K562 (cell line): ENCODE measurements around the gene MC1R. TPM values are rescaled to one million over a fixed set of nuclear protein-coding genes. Genes with fewer than 3 reads are reported as not detected.

Source experiments
- ATAC-seq: fragments of 200-7000 bp; cut with Tn5 transposase; 3 replicates; pipeline ENCODE4 v1.9.1; 2020; ENCODE audit warnings: moderate library complexity
- BruUV-seq: library from RNA; stranded (reverse); fragments of 400-500 nt; replicated peaks from 2 replicates; lab custom pipeline; 2021; lab: Mats Ljungman, UMichigan
- CTCF ChIA-PET: fragments of 300-600 bp; formaldehyde crosslinking; extraction: SDS; loops from one replicate; lab custom pipeline; 2021; ENCODE audit warnings: low intra/inter-chr PET ratio; lab: Yijun Ruan, JAX
- POLR2A ChIA-PET: fragments of 300-600, 350-650 bp; sonication (Branson Sonifier 250); formaldehyde crosslinking; extraction: SDS; loops from one replicate; lab custom pipeline; 2021; ENCODE audit warnings: antibody characterized with exemption, inconsistent platforms; lab: Yijun Ruan, JAX
- DNase-seq, 4 experiments: peaks; one replicate each; pipeline versions ENCODE4 v3.0.0 to v3.0.0-alpha.2; 2011 to 2018; ENCODE audit warnings: low spot score in 3 of 4, mixed read lengths in 3 of 4; ENCODE audit errors: extremely low read depth in 1 of 4
- FAIRE-seq: peaks from 2 replicates; lab custom pipeline; 2011; peaks lifted over from hg19 to GRCh38; lab: Jason Lieb, UNC
- H2AFZ ChIP-seq: 2 replicates; pipeline ENCODE4 v1.6.0; 2011; ENCODE audit warnings: low read depth, low read length, control low read depth, inconsistent platforms
- H3K27ac ChIP-seq: fragments of 200-600 bp; 3 replicates; pipeline ENCODE4 v1.8.0; 2011; ENCODE audit warnings: low read depth, mild to moderate bottlenecking, control low read depth, inconsistent platforms, low read length, moderate library complexity, mixed read lengths; ENCODE audit errors: extremely low read depth
- H3K27me3 ChIP-seq, 2 experiments: fragments of 300-600 bp in 1 of 2; 2 replicates in 1 of 2; 3 replicates in 1 of 2; pipeline versions ENCODE4 v1.6.0 to v1.8.0; 2011; ENCODE audit warnings: inconsistent platforms in 2 of 2, low read length in 2 of 2, mild to moderate bottlenecking in 1 of 2, mixed read lengths in 1 of 2, moderate library complexity in 1 of 2; ENCODE audit not compliant: control insufficient read depth in 2 of 2, insufficient read depth in 2 of 2
- H3K36me3 ChIP-seq: fragments of 300-600 bp; 3 replicates; pipeline ENCODE4 v1.8.0; 2011; ENCODE audit warnings: mild to moderate bottlenecking, low read length, inconsistent platforms; ENCODE audit not compliant: control insufficient read depth, insufficient read depth
- H3K4me1 ChIP-seq, 2 experiments: fragments of 200-600 bp in 1 of 2; replicated peaks in 1 of 2; 2 replicates in 1 of 2; 3 replicates in 1 of 2; pipeline versions ENCODE4 v1.5.1 to v1.8.0; 2011; ENCODE audit warnings: inconsistent platforms in 2 of 2, low read length in 2 of 2, mild to moderate bottlenecking in 1 of 2, mixed read lengths in 1 of 2, moderate library complexity in 1 of 2; ENCODE audit not compliant: control insufficient read depth in 2 of 2, insufficient read depth in 2 of 2
- H3K4me2 ChIP-seq: 2 replicates; pipeline ENCODE4 v1.6.1; 2011; ENCODE audit warnings: low read length, control low read depth, inconsistent platforms, mixed read lengths; ENCODE audit not compliant: insufficient read depth
- H3K4me3 ChIP-seq: fragments of 200-600 bp; sonication (generic), shearing (Covaris generic); 2 replicates; pipeline ENCODE4 v1.5.1; 2016; ENCODE audit warnings: control low read depth, inconsistent platforms
- H3K79me2 ChIP-seq: fragments of 200-600 bp; 3 replicates; pipeline ENCODE4 v1.8.0; 2011; ENCODE audit warnings: low read length, inconsistent platforms; ENCODE audit not compliant: control insufficient read depth, insufficient read depth
- H3K9ac ChIP-seq, 2 experiments: 2 replicates each; pipeline versions ENCODE4 v1.6.0 to v1.6.1; 2011; ENCODE audit warnings: low read depth in 2 of 2, low read length in 2 of 2, control low read depth in 1 of 2, inconsistent platforms in 1 of 2, mild to moderate bottlenecking in 1 of 2, mixed read lengths in 1 of 2; ENCODE audit not compliant: insufficient read depth in 1 of 2
- H3K9me1 ChIP-seq: one replicate; pipeline ENCODE4 v1.6.0; 2011; ENCODE audit warnings: inconsistent platforms, mild to moderate bottlenecking, low read length, moderate library complexity; ENCODE audit not compliant: control insufficient read depth, insufficient read depth
- H3K9me3 ChIP-seq: replicated peaks from 2 replicates; pipeline ENCODE4 v1.5.1; 2011; ENCODE audit warnings: low read depth, low read length, inconsistent platforms; ENCODE audit not compliant: control insufficient read depth, insufficient read depth
- H4K20me1 ChIP-seq: replicated peaks from 2 replicates; pipeline ENCODE4 v1.6.1; 2011; ENCODE audit warnings: low read length, inconsistent platforms, mixed read lengths; ENCODE audit not compliant: control insufficient read depth, insufficient read depth
- POLR2G ChIP-seq: fragments of 200-400 bp; formaldehyde crosslinking; IDR thresholded peaks from 2 replicates; pipeline ENCODE4 v1.6.1; 2017; ENCODE audit warnings: low read depth, mild to moderate bottlenecking, antibody characterized with exemption, low read length, moderate library complexity
- SNRNP70 ChIP-seq: fragments of 200-400 bp; formaldehyde crosslinking; optimal IDR thresholded peaks from 2 replicates; pipeline ENCODE3; 2017; ENCODE audit warnings: low read depth, low read length
- STAG1 ChIP-seq: sonication (generic); formaldehyde crosslinking; IDR thresholded peaks from 2 replicates; pipeline ENCODE4 v1.5.0; 2020; ENCODE audit warnings: missing genetic modification reagents, borderline replicate concordance
- WGBS: fragments of 100-300 bp; shearing (Covaris generic); methylation state at CpG from one replicate; pipeline ENCODE4 v1.1.6; 2016; ENCODE audit warnings: low coverage, mixed read lengths; ENCODE audit not compliant: insufficient coverage; ENCODE audit errors: missing lambda C conversion rate; 5-methylcytosine and 5-hydroxymethylcytosine counted together
- in situ Hi-C: fragments of 300-500 bp; cut with MboI; formaldehyde crosslinking; loops from 4 replicates; pipeline ENCODE4 v1.15.0; 2018; ENCODE audit warnings: inconsistent platforms, mixed read lengths
- intact Hi-C: fragments of 100-400 bp; cut with micrococcal nuclease; formaldehyde crosslinking; loops from 2 replicates; pipeline ENCODE4 v1.14.2; 2022
- polyA plus RNA-seq, 8 experiments: library from polyadenylated mRNA; depleted of rRNA in 4 of 8; stranded (reverse) in 5 of 8; unstranded in 3 of 8; fragments of >200 nt; fragmentation: Nextera tagmentation in 2 of 8; fragmentation: Illumina TruSeq in 1 of 8; extraction: Ambion mirVana in 2 of 8; extraction: Trizol in 1 of 8; gene quantifications; 2 replicates each; pipeline versions ENCODE4 v1.2.1 to v1.2.3, GENCODE V29; 2011 to 2014; ENCODE audit warnings: inconsistent platforms in 1 of 8, missing spikeins in 1 of 8
- total RNA-seq, 7 experiments: library from RNA; depleted of rRNA in 6 of 7; stranded (reverse); fragments of >200 nt in 6 of 7; fragmentation: Illumina TruSeq in 2 of 7; extraction: Trizol in 2 of 7; gene quantifications; 2 replicates each; pipeline versions ENCODE4 v1.2.1 to v1.2.3, GENCODE V29; 2011 to 2021; ENCODE audit warnings: low replicate concordance in 1 of 7

MC1R gene
- total and polyA plus RNA-seq, 9 of the 15 experiments (the other 6 are each of a cell fraction or from before 2014, with no cell fraction given) = 0.14 to 5.3 (median 2.5) TPM; not detected in 1

- TF ChIP-seq SNRNP70 = no peak
Observed at GRCh38 chr16:89890886-89891657, 27.6 kb upstream of the MC1R start (continued).

GRCh38 chr16:89892055-89892630, 26.5 kb upstream of the MC1R start:
- peaks cover 0 to 9% of the 10 kb centered on the region in 2 experiments; a peak in 1 of 5 replicates for H3K4me1 ChIP-seq
- 90% methylated on average over 13 of the region's 18 CpGs for WGBS
- no peaks in the 10 kb centered on the region for H3K9me1 ChIP-seq
- H3K4me2 ChIP-seq = no peak overlapping the region
- no TSS peak for BruUV-seq
- intact Hi-C loops (no loop called here), in situ Hi-C loops (no loop called here)
- H3K27ac ChIP-seq = no peak overlapping the region
- POLR2A ChIA-PET = interaction anchor here (0.6 kb wide), 1 partner anchor 57 kb away, joined by 5 read pairs; no protein-coding TSS in a partner anchor
- H3K9me3 ChIP-seq = no peaks in the 10 kb centered on the region
- peaks cover 88% of the 10 kb centered on the region; the same call in 2 of the 3 replicates for H3K36me3 ChIP-seq
- peak overlapping the region in 1 of 2 experiments; percentile 18; a peak in 1 of 4 replicates for H3K9ac ChIP-seq
- TF ChIP-seq STAG1 (CRISPR knock-in tag) = no peak
- peak; percentile 39; the same call in 1 of the 2 replicates for TF ChIP-seq POLR2G
- TF ChIP-seq, all 486 proteins: peak for 1
- Histone ChIP-seq H3K79me2 (no peaks in the 10 kb centered on the region), H3K4me3 (no peak overlapping the region), H2AFZ (no peak overlapping the region), H3K27me3 (no peaks in the 10 kb centered on the region), H4K20me1 (no peaks in the 10 kb centered on the region)
- FAIRE-seq (no peak), DNase-seq (no peak), ATAC-seq (peak; percentile 28; the same call in 2 of the 3 replicates)
- CTCF ChIA-PET = no interaction called here
